GM18498 (cell line): Measurements from ENCODE around the gene RP9.

Source experiments
- ATAC-seq: cut with Tn5 transposase; IDR thresholded peaks from one replicate; pipeline ENCODE4 v1.9.1; 2021; ENCODE audit warnings: mild to moderate bottlenecking, moderate library complexity; ENCODE audit not compliant: unreplicated experiment

RP9 gene

GRCh38 chr7:33066771-33067170 lies 42.4 kb downstream of the RP9 start:
- ATAC-seq = no peak

GRCh38 chr7:33065981-33066380 lies 43.2 kb downstream of the RP9 start:
- no peak for ATAC-seq

- ATAC-seq = peak; percentile 93
Measured at GRCh38 chr7:33062782-33063443, 46.3 kb downstream of the RP9 start.

GRCh38 chr7:33062023-33062781 lies 47.0 kb downstream of the RP9 start, which contains the start of gene NT5C3A:
Gene NT5C3A (minus strand): TSS chr7:33062776. CDS start chr7:33062705, 71 bp downstream.
- peak; percentile 49 for ATAC-seq

- no peak for ATAC-seq
Measured at GRCh38 chr7:33061282-33061937, 47.8 kb downstream of the RP9 start.

- no peak for ATAC-seq
Measured at GRCh38 chr7:33059635-33060034, 49.6 kb downstream of the RP9 start.

- ATAC-seq = no peak
Measured at GRCh38 chr7:33055158-33055557, 54.0 kb downstream of the RP9 start.

- ATAC-seq = peak; percentile 37
Measured at GRCh38 chr7:33054261-33054964, 54.8 kb downstream of the RP9 start.

GRCh38 chr7:33053721-33054120 lies 55.5 kb downstream of the RP9 start:
- no peak for ATAC-seq

GRCh38 chr7:33050535-33051318 lies 58.5 kb downstream of the RP9 start:
- ATAC-seq = no peak

- ATAC-seq = no peak
Measured at GRCh38 chr7:33048704-33049103, 60.5 kb downstream of the RP9 start.

GRCh38 chr7:33048257-33048656 lies 60.9 kb downstream of the RP9 start:
- no peak for ATAC-seq

- ATAC-seq = no peak
Measured at GRCh38 chr7:33044986-33045385, 64.2 kb downstream of the RP9 start.
